ENCODE results near the gene PNRC1. TPM values are rescaled to one million over a fixed set of nuclear protein-coding genes. Genes with fewer than 3 reads are reported as not detected.

Gene PNRC1
- total RNA-seq (2014; rRNA removed; shearing (Covaris generic)) (38.6 and 40.7 TPM in 2 replicates), polyA plus RNA-seq (2016; fragmentation: Nextera tagmentation; extraction: Ambion mirVana) (33.7 and 35.0 TPM in 2 replicates)
- long read RNA-seq, transcript PNRC1-201 (2 exons, 2,065 nt) = major isoform, 25 of 33 reads
- long read RNA-seq, partial matches to known transcripts = 0 of 33 reads
- long read RNA-seq, other reads (novel, unspliced or antisense) = 8 of 33 reads

DNA sequence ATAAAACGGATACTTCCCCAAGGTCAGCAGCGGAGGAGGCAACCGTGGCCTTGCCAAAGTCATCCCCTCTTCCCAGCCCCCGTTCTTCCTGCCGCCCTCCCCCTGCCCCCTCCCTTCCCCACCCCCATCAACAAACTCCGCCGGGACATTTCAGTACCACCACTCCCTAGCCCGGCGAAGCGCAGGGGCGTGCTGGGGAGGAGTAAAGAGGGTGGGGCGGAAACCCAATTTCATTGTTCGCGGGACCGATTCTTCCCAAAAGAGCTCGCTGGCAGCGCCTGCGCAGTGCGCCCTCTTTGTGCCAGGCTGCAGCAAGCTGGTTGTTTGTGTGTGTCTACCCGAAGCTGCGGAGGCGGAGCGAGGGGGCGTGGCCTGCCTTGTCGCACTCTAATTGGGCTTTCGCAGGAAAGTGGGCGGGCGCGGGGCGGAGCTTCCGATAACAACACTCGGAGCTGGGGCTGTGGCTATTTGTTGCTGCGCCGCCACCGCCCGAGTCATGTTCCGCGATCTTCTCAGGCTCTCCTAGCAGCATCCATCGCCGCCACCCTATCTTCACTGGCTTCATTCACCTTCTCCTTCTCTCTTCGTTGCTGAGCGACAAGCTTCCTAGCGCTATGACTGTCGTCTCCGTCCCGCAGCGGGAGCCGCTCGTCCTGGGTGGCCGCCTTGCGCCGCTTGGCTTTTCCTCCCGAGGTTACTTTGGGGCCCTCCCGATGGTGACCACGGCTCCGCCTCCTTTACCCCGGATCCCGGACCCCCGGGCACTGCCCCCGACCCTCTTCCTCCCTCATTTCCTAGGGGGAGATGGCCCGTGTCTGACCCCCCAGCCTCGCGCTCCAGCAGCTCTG lies at the start of gene PNRC1:
Gene PNRC1 (plus strand): TSS at position 471 of the 848 bp plus-strand sequence. CDS start 144 bp downstream, at position 615.
- peak within 1 kb of the TSS; percentile 98 for H3K27ac Mint-ChIP-seq
- H3K9me3 Mint-ChIP-seq = no peaks in the 10 kb centered on the region; the same call in 2 of the 3 replicates
- H3K36me3 ChIP-seq (ENCODE audit: insufficient read depth) = peaks cover 5% of the 10 kb centered on the region
- H3K27me3 ChIP-seq (ENCODE audit: insufficient read depth) = peaks cover 21% of the 10 kb centered on the region
- peaks cover 11% of the 10 kb centered on the region for H3K36me3 Mint-ChIP-seq (ENCODE audit: low read depth)
- peaks cover 19% of the 10 kb centered on the region for H4K20me1 ChIP-seq (replicated peaks; ENCODE audit: insufficient read depth)
- H2AFZ ChIP-seq = peak within 1 kb of the TSS; percentile 82
- H3K79me2 ChIP-seq (replicated peaks; ENCODE audit: insufficient read depth) = peaks cover 26% of the 10 kb centered on the region
- TF ChIP-seq, protein P1, sequence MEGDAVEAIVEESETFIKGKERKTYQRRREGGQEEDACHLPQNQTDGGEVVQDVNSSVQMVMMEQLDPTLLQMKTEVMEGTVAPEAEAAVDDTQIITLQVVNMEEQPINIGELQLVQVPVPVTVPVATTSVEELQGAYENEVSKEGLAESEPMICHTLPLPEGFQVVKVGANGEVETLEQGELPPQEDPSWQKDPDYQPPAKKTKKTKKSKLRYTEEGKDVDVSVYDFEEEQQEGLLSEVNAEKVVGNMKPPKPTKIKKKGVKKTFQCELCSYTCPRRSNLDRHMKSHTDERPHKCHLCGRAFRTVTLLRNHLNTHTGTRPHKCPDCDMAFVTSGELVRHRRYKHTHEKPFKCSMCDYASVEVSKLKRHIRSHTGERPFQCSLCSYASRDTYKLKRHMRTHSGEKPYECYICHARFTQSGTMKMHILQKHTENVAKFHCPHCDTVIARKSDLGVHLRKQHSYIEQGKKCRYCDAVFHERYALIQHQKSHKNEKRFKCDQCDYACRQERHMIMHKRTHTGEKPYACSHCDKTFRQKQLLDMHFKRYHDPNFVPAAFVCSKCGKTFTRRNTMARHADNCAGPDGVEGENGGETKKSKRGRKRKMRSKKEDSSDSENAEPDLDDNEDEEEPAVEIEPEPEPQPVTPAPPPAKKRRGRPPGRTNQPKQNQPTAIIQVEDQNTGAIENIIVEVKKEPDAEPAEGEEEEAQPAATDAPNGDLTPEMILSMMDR (conservative IDR thresholded peaks at IDR 0.05; ENCODE audit: low read depth in 2 of 2) = no peak
- TF ChIP-seq ETS1 (IDR thresholded peaks at IDR 0.05) = no peak
- no peak for TF ChIP-seq REST (IDR thresholded peaks at IDR 0.05; ENCODE audit: unreplicated experiment)
- no peak for TF ChIP-seq EZH2 (IDR thresholded peaks at IDR 0.05; ENCODE audit: low read depth, unreplicated experiment)
- 0 out of 2 replicates have a peak, but pooled peaks have one; percentile 36 for TF ChIP-seq CREB1 (CRISPR knock-in tag; IDR thresholded peaks at IDR 0.05; ENCODE audit: low read depth)
- TF ChIP-seq, protein P2, sequence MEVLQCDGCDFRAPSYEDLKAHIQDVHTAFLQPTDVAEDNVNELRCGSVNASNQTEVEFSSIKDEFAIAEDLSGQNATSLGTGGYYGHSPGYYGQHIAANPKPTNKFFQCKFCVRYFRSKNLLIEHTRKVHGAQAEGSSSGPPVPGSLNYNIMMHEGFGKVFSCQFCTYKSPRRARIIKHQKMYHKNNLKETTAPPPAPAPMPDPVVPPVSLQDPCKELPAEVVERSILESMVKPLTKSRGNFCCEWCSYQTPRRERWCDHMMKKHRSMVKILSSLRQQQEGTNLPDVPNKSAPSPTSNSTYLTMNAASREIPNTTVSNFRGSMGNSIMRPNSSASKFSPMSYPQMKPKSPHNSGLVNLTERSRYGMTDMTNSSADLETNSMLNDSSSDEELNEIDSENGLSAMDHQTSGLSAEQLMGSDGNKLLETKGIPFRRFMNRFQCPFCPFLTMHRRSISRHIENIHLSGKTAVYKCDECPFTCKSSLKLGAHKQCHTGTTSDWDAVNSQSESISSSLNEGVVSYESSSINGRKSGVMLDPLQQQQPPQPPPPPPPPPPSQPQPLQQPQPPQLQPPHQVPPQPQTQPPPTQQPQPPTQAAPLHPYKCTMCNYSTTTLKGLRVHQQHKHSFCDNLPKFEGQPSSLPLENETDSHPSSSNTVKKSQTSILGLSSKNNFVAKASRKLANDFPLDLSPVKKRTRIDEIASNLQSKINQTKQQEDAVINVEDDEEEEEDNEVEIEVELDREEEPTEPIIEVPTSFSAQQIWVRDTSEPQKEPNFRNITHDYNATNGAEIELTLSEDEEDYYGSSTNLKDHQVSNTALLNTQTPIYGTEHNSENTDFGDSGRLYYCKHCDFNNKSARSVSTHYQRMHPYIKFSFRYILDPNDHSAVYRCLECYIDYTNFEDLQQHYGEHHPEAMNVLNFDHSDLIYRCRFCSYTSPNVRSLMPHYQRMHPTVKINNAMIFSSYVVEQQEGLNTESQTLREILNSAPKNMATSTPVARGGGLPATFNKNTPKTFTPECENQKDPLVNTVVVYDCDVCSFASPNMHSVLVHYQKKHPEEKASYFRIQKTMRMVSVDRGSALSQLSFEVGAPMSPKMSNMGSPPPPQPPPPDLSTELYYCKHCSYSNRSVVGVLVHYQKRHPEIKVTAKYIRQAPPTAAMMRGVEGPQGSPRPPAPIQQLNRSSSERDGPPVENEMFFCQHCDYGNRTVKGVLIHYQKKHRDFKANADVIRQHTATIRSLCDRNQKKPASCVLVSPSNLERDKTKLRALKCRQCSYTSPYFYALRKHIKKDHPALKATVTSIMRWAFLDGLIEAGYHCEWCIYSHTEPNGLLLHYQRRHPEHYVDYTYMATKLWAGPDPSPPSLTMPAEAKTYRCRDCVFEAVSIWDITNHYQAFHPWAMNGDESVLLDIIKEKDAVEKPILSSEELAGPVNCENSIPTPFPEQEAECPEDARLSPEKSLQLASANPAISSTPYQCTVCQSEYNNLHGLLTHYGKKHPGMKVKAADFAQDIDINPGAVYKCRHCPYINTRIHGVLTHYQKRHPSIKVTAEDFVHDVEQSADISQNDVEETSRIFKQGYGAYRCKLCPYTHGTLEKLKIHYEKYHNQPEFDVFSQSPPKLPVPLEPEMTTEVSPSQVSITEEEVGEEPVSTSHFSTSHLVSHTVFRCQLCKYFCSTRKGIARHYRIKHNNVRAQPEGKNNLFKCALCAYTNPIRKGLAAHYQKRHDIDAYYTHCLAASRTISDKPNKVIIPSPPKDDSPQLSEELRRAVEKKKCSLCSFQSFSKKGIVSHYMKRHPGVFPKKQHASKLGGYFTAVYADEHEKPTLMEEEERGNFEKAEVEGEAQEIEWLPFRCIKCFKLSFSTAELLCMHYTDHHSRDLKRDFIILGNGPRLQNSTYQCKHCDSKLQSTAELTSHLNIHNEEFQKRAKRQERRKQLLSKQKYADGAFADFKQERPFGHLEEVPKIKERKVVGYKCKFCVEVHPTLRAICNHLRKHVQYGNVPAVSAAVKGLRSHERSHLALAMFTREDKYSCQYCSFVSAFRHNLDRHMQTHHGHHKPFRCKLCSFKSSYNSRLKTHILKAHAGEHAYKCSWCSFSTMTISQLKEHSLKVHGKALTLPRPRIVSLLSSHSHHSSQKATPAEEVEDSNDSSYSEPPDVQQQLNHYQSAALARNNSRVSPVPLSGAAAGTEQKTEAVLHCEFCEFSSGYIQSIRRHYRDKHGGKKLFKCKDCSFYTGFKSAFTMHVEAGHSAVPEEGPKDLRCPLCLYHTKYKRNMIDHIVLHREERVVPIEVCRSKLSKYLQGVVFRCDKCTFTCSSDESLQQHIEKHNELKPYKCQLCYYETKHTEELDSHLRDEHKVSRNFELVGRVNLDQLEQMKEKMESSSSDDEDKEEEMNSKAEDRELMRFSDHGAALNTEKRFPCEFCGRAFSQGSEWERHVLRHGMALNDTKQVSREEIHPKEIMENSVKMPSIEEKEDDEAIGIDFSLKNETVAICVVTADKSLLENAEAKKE (CRISPR knock-in tag; IDR thresholded peaks at IDR 0.05) = no peak
- no peak for TF ChIP-seq JUNB (IDR thresholded peaks at IDR 0.05; ENCODE audit: unreplicated experiment)
- no peak for TF ChIP-seq EZH2phosphoT487 (IDR thresholded peaks at IDR 0.05; ENCODE audit: unreplicated experiment)
- TF ChIP-seq ZNF331 (CRISPR knock-in tag; IDR thresholded peaks at IDR 0.05; ENCODE audit: low read depth) = no peak
- TF ChIP-seq POLR2AphosphoS5 (IDR thresholded peaks at IDR 0.05; ENCODE audit: low read depth) = peak; percentile 97
- no peak for TF ChIP-seq NANOG (IDR thresholded peaks at IDR 0.05; ENCODE audit: borderline replicate concordance)
- no peak for TF ChIP-seq ZNF114 (CRISPR knock-in tag; IDR thresholded peaks at IDR 0.05)
- TF ChIP-seq STAT1 (IDR thresholded peaks at IDR 0.05; ENCODE audit: unreplicated experiment) = no peak
- peak within 1 kb of the TSS; percentile 94 for H3K4me2 ChIP-seq
- ATAC-seq (peak; percentile 66), DNase-seq (ENCODE audit: low spot score) (peak; percentile 100)
- H3K27me3 Mint-ChIP-seq (ENCODE audit: insufficient read depth, low read depth, poor library complexity) = peaks cover 20% of the 10 kb centered on the region
- peaks cover 33% of the 10 kb centered on the region for H3K4me1 Mint-ChIP-seq
- H3K4me3 Mint-ChIP-seq = peak within 1 kb of the TSS; percentile 93
- no peaks in the 10 kb centered on the region for H3F3A ChIP-seq (replicated peaks; ENCODE audit: low read depth)
- no peaks in the 10 kb centered on the region for H3K9me2 ChIP-seq (ENCODE audit: insufficient read depth)
- H3K4me3 ChIP-seq = peak within 1 kb of the TSS; percentile 86
- peak within 1 kb of the TSS; percentile 96 for H3K27ac ChIP-seq (ENCODE audit: low read depth)
- H3K4me1 ChIP-seq (ENCODE audit: insufficient read depth) = peaks cover 37% of the 10 kb centered on the region

All from GM23338 (cell line).